ENCODE data around the gene TCF25. TPM values are rescaled to one million over a fixed set of nuclear protein-coding genes. Genes with fewer than 3 reads are reported as not detected.

The TCF25 gene
- total RNA-seq, 1 donor from 2014 or later = 83.2 TPM

DNA sequence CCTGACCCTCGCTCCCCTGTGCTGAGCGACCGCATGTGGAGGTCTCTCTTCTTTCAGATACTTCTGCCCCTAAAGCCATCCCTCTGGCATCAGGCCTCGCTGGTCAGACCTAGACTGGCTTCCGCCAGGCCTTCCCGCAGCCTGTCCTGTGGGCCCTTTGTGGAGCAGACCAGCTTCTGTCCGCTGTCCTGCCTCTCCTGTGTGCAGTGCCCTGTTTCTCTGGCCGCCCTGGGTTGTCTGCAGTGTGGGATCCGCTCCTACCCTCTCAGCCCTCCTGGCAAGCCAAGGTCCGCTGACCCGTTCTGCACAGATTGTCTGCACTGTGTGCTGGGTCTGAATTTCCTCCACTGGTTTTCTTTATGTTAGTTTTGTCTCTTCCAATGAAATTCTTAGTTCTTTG, 23.8 kb downstream of the TCF25 start:
- ATAC-seq (ENCODE audit: poor library complexity) (no peak), DNase-seq (no peak)
- intact Hi-C loops (cut with DNase I) = no loop called here

DNA sequence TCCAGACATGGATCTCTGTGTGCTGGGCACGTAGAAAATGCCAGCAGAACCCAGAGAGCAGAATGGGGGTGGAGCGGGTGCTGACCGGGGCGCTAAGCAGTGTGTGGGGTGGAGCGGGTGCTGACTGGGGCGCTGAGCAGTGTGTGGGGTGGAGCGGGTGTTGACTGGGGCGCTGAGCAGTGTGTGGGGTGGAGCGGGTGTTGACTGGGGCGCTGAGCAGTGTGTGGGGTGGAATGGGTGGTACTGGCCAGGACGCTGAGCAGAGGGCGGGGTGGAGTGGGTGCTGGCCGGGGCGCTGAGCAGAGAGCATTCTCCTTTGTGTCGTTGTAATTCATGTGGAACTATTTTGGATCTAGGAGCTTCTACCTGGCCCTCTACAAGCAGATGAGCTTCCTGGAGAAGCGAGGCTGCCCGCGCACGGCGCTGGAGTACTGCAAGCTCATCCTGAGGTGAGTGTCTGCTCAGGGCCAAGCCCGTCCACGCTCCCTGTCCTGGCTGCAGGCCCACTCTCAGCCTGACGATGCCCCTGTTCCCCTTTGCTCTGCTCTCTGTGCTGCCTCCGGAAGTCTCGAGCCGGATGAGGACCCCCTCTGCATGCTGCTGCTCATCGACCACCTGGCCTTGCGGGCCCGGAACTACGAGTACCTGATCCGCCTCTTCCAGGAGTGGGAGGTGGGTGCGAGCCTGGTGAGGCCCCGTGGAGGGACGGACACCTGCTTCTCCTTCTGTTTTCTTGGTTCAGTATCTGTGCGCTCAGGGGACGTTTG, 25.0 kb downstream of the TCF25 start:
- intact Hi-C loops (cut with DNase I) = no loop called here
- DNase-seq (no peak), ATAC-seq (ENCODE audit: poor library complexity) (no peak)

DNA sequence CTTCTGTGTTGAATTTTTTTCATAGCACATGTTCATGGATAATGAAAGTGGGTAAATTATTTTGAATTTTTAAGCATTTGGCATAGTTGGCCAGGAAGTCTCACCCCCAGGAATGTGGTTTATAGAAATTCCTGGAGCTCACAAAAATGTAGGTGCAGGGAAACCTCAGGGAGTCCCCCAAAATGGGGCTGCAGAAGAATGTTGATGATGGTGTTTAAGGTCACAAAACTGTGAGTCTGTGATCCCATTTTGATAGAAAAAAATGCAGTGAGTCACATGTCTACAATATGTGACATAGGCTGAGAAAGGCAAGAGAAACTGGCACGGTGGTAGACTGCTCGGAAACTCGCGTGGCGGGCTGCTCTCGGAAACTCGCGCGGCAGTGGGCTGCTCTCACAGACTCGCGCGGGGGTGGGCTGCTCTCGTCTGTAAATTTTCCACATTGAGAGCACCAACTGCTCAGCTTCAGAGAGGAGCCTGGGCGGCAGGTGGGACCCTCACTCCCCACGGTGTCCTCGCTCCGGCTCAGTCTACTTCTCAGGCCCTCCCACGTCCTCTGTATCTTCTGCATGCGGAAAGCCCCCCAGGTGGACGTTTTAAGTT, 26.6 kb downstream of the TCF25 start:
- DNase-seq (no peak), ATAC-seq (ENCODE audit: poor library complexity) (no peak)
- intact Hi-C loops (cut with DNase I) = no loop called here

DNA sequence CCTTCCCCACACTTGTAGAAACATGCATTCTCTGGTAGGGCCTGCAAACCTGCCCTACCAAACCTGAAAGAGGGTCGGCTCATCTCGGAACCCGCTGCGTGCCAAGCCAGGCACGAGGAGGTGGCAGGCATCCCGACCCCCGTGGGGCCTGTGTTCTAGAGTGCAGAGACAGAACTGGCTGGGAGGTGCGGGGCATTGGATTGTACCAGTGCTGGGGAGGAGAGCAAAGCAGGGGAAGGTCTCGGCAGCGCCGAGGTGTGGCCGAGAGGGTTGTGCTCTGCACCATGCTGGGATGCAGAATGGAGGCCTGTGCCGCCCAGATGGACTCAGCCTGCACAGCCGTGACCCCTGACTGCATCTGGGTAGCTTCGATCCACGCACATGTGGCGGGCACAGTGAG, 27.5 kb downstream of the TCF25 start:
- intact Hi-C loops (cut with DNase I) = no loop called here
- DNase-seq (no peak), ATAC-seq (ENCODE audit: poor library complexity) (no peak)

DNA sequence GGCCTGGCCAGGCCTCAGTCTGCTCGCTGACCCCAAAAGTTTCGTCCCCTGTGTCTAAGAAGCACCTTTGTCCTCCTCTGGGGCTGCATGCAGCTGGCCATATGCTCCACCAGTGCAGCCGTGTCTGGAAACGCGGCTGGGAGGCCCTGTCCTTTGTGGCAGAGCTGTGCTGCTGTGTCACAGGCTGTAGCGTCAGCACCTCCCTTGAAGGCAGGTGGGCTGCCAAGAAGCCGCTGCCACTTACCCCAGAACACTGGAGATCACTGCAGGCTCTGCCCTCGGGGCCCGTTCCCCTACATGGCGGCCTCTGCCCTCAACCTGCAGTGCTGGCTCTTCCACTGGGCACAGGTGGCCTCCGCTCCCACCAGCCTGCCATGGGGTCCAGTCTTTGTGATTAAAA, 29.6 kb downstream of the TCF25 start:
- intact Hi-C loops (cut with DNase I) = no loop called here
- peak; percentile 13 for ATAC-seq (ENCODE audit: poor library complexity)

DNA sequence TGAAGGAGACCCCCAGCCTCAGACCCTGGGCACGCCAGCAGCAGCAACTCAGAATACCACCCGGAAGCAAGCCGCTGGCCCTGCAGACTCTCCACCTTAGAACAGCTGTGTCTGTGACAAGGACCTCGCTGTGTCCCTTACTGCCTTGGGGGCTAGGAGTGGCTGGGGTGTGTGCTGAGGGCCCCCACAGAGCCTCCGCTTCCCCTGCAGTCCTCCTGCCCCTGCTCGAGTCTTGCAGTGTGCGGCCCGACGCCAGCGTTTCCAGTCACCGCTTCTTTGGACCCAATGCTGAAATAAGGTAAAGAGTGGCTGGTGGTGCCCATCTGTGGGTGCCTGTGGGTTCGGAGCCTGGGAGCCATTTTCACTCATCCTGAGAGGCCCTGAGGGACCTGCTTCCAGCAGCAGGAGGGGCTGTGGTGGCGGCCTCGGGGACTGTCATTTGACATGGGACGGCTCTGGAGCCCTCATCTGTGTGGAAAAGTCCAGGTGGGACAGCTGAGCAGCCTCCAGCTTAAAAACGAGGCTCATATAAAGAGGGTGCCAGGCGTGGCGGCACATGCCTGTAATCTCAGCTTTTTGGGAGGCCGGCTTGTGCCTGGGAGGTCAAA, 30.6 kb downstream of the TCF25 start:
- DNase-seq (no peak), ATAC-seq (ENCODE audit: poor library complexity) (no peak)
- intact Hi-C loops (cut with DNase I) = no loop called here

More for the DNA sequence above, 29.6 kb downstream of the TCF25 start:
- no peak for DNase-seq

DNA sequence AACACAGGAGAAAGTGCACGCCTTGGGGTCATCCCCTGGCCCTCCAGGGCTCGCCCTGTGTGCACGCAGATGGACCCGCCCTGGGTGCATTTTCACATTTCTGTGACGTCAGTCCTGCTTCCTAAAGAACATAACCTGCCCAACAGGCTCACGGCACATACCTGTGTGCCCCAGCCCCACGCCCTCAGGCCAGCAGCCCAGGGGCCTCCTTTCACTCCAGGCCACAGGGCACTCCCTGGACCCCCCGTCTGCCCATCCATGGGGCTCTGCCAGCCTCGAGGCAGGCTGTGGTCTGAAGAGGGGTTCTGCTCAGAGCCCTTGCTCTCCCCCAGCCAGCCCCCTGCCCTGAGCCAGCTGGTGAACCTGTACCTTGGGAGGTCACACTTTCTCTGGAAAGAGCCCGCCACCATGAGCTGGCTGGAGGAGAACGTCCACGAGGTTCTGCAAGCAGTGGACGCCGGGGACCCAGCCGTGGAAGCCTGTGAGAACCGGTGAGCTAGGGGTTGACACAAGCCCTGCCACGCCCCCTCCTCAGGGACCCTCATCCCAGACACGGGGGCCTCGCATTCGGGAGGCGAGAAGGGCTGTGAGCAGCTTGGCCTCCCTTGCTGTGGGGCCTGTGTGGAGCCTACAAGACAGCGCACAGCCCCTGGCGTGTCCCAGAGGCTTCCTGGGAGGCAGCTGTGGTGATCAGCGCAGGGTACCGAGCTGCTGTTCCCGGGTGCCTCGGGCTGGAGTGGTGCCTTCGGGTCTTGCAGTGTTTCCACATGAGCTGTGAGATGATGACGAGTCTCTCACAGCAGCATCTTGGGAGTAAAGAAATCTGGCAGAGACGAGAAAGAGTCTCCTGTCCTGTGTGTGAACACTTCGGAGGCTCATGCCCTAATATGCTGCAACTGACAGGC, 31.5 kb downstream of the TCF25 start:
- intact Hi-C loops (cut with DNase I) = no loop called here
- ATAC-seq (ENCODE audit: poor library complexity) (no peak), DNase-seq (no peak)

DNA sequence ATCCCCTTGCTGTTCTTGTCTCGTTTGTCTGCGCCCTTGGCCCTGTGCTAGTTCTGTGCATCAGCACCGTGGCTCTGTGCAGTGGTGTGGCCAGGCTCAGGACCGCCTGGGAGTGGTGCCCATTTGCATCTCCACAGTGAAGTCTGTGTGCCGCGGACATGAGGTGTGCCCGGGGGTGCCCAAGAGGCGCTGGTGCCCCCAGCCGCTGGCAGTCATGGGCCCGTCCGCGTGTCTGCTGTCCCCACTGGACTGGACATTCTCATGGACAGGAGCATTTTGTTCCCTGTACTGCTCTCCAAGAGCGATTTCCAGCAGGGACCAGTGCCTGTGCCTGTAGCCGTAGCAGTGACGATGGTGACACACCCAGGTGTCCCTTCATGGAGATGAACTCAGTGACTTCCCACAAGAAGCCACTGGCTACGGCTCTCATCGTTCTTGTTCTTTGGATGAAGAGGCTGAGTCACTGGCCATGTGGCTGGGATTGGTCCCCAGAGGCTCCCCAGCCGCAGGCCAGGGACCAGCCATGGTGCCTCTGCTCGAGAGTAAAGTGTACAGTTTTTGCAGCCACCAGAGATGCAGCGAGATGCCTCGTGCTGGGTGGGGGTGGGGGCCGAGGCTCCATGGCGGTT, 32.2 kb downstream of the TCF25 start:
- intact Hi-C loops (cut with DNase I) = no loop called here
- ATAC-seq (ENCODE audit: poor library complexity) = no peak
- no peak for DNase-seq

DNA sequence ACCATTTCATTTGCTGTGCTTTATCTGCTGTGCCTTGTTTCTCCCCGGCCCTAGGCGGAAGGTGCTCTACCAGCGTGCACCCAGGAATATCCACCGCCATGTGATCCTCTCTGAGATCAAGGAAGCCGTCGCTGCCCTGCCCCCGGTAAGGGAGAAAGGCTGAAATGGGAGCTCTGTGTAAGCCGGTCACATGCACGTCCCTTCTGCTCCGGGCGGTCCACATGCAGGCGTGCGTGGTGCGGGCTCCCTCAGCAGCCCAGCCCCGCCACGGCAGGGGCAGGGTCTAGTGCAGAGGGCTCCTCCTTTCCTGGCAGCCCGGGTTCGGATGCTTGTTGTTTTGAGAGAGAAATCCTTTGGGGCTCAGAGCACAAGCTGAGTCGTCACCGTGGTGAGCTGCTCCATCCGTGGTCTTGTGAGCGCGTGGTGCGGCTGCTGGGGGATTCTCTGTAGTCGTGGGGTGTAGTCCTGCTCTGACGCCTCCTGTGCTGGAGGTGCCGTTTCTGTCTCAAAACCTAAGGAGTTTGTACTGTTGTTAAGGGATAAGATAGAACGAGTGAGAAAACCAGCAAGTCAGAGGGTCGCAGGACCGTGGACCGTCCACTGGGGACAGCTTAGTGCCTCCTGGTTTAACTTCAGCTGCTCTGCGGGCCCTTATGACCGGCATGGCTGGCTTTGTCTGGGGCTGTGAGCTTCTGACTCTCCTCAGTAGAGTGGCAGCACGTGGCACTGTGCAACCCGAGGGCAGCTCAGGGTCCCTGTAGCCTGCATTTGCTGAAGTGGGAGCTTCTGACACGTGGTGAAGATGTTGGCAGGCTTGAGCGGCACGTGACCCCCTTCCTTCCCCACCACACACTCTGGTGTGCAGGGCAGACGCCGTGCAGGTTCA, 33.0 kb downstream of the TCF25 start:
- DNase-seq (no peak), ATAC-seq (ENCODE audit: poor library complexity) (no peak)
- intact Hi-C loops (cut with DNase I) = no loop called here

DNA sequence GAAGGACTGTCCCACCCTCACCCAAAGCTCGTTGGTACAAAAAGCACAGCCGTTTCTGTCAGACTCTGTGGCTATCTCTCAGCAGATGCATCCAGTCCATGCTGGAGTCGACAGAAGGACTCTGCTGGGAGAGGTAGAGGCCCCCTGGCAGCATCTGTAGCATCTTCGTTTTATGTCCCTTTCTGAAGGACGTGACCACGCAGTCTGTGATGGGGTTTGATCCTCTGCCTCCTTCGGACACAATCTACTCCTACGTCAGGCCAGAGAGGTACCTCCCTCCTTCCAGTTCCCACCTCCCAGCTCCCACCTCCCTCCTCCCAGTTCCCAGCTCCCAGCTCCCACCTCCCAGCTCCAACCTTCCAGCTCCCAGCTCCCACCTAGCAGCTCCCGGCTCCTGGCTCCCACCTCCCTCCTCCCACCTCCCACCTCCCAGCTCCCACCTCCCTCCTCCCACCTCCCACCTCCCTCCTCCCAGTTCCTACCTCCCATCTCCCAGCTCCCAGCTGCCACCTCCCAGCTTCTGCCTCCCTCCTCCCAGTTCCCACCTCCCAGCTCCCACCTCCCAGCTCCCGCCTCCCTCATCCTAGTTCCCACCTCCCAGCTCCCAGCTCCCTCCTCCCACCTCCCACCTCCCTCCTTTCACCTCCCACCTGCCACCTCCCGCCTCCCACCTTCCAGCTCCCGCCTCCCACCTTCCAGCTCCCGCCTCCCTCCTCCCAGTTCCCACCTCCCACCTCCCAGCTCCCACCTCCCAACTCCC, 33.8 kb downstream of the TCF25 start:
- intact Hi-C loops (cut with DNase I) = no loop called here
- no peak for DNase-seq
- ATAC-seq (ENCODE audit: poor library complexity) = no peak

DNA sequence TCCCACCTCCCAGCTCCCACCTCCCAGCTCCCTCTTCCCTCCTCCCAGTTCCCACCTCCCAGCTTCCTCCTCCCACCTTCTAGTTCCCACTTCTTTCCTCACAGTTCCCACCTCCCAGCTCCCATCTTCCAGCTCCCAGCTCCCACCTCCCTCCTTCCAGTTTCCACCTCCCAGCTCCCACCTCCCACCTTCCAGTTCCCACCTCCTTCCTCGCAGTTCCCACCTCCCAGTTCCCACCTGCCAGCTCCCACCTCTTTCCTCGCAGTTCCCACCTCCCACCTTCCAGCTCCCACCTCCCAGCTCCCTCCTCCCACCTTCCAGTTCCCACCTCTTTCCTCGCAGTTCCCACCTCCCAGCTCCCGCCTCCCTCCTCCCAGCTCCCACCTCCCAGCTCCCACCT, 34.8 kb downstream of the TCF25 start:
- intact Hi-C loops (cut with DNase I) = no loop called here
- ATAC-seq (ENCODE audit: poor library complexity) = no peak
- no peak for DNase-seq

DNA sequence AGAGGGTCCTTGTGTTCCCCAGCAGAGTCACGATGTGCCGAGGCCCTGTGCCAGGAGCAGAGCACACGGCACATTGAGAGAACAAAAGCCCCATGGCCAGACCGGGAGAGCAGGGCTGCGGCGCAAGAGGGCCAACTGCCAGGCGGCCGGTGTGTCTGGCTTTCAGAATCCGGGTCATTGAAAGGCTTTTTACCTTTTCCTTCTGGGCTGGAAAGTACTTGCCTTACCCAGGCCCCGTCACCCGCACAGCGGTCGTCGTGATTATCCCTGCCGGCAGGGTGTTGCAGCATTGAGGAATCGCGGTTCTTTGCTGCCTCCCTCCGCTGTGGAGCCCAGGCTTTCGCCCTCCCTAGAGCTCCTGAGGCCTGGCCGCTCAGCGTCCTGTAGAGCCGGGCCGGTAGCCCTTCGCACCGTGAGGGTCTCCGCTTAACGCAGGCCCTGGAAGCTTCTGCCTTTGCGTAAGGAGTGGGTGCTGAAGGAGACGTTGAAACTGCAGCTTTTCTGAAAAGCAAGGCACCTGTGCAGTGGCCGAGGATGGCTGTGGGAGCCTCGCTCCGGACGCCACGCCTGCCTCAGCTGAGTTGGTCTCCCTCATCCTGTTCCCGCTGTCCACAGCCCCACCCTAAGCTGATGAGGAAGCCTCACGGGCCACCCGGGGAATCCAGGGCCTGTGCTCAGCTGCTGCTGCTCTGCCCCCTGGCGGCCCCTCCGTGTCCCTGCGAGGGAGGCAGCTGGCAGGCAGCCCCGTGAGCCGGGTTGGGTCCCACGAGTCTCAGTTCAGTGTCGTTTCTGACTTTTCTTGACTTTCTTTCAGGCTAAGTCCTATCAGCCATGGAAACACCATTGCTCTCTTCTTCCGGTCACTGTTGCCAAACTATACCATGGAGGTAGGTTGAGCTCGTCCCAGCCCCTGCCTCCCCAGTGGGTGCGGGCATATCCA, 36.7 kb downstream of the TCF25 start:
- DNase-seq = peak; percentile 91
- intact Hi-C loops (cut with DNase I) = no loop called here

DNA sequence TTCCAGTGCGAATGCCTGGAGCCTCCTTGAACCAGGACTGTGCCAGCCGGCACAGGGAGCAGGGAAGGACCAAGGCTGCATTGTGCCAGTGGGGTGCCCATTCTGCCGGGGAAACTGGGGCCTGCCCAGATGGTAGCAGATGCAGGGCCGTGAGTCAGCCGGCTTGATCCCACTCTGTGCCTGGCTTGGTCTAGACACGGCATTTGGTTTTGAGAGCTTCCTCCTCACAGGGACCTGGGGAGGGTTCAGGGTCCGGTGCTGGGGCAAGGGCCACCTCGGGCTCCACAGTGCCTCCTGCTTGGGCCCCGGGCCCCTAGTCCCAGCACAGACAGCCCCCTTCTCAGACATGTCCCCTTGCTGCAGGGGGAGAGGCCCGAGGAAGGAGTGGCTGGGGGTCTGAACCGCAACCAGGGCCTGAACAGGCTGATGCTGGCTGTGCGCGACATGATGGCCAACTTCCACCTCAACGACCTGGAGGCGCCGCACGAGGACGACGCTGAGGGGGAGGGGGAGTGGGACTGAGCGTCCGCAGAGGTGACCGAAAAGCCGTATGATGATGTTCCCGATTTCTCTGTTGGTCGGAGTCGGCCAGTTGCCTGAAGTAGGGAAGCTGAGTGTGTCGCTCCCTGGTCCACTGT, 37.4 kb downstream of the TCF25 start:
- intact Hi-C loops (cut with DNase I) = no loop called here
- ATAC-seq (ENCODE audit: poor library complexity) = peak; percentile 4
- DNase-seq = no peak

More for the DNA sequence above, 36.7 kb downstream of the TCF25 start:
- peak; percentile 84 for ATAC-seq (ENCODE audit: poor library complexity)

DNA sequence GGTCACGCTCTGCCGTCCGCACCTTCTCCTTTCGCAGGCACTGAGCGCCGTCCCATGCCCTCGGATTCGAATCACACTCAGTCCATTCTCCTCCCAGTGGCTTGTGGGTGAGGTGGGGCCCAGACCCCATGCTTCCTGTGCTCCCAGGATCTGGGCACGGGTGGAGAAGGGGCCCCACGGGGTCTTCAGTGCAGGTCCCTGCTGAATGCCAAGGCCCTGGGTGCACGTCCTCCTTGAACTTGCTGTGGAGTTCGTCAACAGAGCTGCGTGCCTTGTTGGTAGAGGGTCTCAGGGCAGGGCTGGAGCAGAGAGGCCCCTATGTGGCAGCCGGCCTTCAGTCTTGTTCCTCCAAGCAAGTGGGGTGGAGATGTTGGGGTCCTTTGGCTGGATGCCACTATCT, 38.0 kb downstream of the TCF25 start:
- no peak for DNase-seq
- no peak for ATAC-seq (ENCODE audit: poor library complexity)
- intact Hi-C loops (cut with DNase I) = no loop called here

DNA sequence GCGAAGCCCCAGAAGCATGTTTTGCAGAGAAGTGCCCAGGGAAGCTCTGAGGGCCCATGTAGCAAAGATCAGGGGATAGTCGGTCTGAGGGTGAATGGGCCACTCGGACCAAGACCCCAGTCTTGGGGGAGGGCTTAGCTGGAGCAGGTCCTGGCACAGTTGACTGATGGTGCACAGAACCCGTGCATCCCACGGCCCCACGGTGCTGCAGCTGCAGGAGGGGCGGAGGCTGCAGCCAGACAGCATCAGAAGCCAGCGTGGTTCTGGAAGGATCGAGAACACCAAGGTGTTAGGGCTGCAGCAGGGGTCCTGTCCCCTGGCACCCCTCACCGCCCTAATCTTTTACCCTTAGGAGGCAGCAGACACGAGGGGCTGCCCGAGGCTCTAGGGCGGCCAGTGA, 38.8 kb downstream of the TCF25 start:
- no peak for ATAC-seq (ENCODE audit: poor library complexity)
- intact Hi-C loops (cut with DNase I) = no loop called here
- DNase-seq = no peak

DNA sequence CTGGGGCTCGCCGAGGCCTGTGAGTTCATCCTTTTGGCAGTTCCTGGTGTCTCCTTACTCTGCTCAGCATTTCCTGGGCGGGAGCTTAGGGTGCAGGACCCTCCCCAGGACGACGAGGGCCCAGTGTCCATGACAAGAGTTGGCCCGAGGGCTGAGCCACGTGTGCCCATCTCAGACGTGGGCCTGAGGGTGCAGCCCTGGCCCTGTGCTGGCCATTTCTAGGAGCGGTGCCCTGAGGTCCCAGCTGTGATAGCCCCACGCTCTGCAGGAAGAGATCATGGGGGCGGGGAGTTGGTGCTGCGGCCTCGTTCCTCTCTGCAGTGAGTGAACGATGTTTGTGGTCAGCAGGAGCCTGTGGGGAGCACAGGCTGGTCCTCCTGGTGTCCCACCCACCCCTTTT, 39.2 kb downstream of the TCF25 start:
- DNase-seq (no peak), ATAC-seq (ENCODE audit: poor library complexity) (no peak)
- intact Hi-C loops (cut with DNase I) = no loop called here
